HL-60/S4 (cell line): ENCODE measurements around the gene ADGB.

Experiments
- in situ Hi-C: fragments of 300-500 bp; cut with MboI; formaldehyde crosslinking; loops from 2 replicates; pipeline ENCODE4 v1.14.3; 2022; ENCODE audit warnings: low sequenced_read_pairs

ADGB gene

DNA sequence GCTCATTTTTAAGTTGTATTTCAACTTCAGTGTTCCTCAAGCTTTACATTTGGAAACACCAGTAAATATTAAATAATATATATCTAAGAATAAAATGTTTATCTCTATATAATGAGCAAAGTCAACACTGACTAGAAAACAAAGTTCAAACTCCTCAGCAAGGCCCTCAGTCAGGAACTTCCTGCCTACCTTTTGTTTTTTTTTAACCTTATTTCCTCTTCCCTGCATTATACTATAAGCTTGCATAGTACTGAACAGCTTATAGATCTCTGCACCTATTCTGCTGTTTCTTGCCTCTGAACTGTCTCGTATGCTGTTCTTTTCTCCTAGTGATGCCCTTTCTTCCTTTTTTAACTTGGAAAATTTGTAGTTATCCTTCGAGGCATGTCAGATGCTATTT lies 29.6 kb downstream of the ADGB start:
- in situ Hi-C loops: no loop called here

DNA sequence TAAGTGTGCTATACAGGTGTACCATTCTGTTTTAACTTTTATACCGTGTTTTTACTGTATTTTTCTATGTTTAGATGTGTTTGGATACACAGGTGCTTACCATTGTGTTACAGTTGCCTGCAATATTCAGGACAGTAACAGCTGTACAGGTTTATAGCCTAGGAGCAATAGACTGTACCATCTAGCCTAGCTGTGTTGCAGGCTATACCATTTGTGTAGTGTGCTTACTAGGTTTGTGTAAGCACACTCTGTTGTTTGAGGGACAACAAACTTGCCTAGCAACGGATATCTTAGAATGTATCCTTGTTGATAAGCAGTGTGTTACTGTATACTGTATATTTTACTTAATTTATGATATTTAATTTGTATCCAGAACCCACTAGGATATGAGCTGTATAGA lies 35.2 kb downstream of the ADGB start:
- in situ Hi-C loops: no loop called here

DNA sequence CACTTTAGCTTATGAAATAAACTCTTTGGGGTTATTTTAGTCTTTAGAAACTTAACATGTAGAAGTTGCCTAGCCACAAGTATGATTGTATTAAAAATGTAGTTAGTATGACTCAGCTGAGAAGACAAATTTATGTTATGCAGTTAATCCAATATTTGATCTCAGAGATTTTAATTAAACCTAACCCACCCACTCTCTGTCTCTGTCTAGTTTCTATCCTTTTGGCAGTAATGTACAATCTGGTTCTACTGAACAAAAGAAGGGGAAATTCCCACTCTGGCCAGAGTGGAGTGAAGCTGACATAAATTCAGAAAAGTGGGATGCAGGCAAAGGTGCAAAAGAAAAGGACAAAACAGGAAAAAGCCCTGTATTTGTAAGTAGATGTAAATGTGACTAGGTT lies 36.4 kb downstream of the ADGB start:
- in situ Hi-C loops: no loop called here

DNA sequence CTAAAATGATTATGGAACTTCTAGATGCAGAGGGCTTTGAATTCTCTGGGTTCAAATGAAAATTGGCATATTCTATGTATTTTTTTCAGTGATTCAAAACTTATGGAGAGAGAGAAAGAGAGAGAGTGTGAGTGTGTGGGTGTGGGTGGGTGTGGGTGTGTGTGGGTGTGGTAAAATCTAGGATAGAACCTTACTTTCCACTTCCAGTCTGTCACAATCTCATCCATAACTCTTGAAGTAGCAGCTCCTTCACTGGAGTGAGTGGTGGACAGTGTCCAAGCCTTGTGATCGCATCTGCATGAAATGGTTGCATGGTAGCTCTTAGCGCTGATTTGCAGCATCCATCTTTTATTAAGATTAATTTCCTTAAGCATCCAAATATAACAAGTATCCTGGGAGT lies 37.7 kb downstream of the ADGB start:
- in situ Hi-C loops: no loop called here

DNA sequence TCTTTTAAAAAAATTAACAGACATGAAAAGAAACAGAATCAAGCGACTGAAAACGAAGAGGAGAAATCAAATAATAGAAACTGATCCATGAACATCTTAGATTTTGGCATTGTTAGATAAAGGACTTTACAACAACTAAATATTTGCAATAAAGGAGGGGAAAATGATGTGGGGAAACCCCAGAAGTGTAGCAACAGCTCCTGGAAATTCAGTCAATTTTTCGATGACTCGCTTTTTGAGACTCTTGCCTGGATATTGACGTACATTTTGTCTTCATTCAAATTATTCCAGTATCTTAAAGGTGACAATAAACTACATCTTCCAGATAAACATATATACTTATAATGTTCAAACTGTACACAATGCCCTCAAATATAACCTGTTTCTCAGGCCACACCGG lies 44.1 kb downstream of the ADGB start:
- in situ Hi-C loops: no loop called here

DNA sequence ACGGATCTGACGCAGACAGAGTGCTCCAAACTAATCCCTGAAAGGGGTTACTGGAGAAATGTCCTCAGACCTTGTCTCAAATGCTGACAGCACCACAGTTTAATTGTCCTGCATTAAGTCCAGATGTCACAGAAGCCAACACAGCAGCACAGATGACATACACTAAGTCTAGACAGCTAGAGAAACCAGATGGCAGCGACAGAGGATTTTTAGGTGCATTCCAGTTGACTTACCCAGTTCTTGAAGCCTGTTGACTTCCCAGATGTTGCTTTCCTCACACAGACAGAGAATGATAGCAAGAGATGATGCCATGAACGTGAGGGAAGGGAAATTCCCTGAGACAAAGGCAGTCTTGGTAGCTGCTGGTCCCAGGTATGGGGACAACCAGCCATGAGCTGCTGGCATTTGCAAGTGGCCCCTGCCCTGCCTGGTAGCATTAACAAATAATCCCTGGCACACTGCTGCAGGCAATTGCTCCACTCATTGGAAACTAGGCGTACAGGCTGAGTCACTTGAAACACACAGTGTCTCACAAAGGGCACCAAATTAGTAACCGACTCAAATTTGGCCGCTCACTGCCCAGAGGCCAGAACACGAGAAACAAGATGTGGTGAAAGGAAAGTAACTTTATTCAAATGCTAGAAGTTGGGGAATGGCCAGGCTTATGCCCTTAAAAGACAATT lies 52.2 kb downstream of the ADGB start:
- in situ Hi-C loops: no loop called here

DNA sequence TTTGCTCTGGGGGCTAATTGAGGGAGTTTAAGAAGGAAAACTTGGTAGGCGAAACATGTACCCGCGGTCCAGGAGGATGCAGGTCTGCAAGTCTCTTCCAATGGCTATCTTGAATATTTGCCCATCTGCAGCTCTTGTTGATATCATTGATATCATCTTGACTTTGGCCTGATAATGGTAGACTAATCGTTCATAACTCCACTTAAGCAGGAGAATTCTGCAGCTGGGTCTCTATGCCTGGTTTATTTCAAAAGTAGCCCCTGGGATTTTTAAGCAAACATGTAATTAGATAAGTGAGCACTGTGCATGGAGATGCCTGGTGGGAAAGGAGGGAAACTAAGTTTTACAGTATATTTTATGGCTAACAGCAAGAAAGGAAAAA lies 52.7 kb downstream of the ADGB start:
- in situ Hi-C loops: no loop called here

DNA sequence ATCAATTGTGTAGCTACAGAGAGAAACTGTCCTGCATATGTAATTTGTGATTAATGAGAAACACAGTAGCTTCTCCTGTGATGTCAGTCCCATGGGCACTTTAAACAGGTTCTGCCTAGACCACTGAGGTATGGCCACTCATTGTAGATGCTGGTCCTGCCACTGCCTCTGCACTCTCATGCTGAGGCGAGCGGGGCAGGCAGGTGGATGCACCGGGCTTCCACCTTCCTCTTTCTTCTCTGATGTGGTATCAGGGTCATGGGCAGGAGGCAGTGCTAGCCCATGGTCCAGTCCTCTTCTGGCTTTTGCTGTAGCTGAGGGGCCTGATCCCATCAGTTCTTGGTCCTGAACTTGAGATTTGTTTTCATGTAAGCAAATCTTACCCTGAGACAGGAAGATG lies 58.7 kb downstream of the ADGB start:
- in situ Hi-C loops: no loop called here

DNA sequence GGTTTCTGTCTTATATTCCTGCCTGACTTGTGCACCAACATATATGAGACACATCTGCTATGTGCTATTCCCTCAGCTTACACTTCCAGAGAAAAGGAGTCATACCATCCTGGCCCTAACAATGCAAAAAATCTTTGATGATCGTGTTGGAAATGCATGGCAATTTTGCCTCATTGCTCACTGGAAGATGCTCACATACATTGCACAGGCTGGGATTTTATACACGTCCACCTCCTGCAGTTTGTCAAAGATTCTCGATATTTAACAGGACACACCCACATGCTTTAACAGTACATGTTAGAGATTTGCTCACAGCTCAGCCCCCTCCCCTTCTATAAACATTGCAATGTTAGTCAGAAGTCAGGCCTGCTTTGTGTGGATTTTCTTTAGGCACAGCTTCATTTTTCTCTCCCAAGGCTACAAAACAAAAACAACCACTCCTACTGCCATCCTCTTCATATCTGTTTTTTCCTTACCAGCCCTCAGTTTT lies 66.1 kb downstream of the ADGB start:
- in situ Hi-C loops: no loop called here

DNA sequence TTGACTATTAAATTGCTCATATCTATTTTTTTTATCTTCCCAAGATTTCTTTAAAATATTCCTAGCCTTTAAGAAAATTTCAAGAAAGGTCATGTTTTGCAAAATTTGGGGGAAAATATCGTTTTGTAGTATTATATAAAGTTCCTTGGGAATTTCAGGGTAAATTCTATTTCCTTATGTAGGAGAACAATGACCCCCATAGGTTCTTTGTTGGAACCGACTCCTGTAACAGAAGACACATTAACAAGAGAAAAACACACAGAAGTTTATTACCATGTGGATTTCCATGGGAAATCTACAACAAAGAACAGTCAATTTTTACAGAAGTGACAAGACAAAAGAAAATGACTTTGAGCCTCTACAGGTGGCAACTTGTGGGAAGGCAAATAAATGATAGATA lies 68.1 kb downstream of the ADGB start:
- in situ Hi-C loops: no loop called here

DNA sequence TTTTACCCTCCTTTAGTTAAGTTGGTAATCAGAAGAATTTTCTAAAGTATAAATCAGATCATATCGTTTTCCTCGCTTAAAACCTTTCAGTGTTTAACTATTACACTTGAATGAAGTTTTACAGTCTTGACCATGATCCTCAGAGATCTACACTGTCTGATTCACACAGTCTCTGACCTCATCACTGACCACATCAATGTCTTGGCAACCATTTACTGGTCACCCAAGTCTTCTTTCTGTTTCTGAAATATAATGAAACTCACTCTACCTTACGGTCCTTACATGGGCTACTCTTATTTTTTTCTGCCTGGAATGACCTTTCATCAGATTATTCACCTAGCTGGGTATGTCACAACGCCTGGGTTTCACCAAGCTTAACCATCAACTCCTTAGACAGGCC lies 71.4 kb downstream of the ADGB start:
- in situ Hi-C loops: no loop called here

DNA sequence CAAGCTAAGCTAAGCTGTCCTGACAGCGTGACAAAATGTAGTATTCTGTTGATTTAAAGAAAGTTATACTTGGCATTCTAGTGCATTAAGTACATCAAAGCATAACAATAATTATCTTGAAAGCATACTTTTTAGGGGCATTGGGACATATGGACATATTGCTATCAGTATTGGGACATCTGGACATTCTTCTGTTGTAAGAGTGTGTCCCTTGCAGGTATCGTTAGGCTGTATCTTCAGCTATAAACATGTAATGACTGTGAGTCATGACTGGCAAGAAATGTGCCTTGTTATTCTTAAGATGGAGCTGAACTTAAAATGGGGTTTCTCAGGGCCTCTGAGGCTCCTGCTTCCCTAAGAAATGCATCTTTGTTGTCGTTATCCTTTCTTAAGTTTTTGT lies 74.3 kb downstream of the ADGB start:
- in situ Hi-C loops: no loop called here

DNA sequence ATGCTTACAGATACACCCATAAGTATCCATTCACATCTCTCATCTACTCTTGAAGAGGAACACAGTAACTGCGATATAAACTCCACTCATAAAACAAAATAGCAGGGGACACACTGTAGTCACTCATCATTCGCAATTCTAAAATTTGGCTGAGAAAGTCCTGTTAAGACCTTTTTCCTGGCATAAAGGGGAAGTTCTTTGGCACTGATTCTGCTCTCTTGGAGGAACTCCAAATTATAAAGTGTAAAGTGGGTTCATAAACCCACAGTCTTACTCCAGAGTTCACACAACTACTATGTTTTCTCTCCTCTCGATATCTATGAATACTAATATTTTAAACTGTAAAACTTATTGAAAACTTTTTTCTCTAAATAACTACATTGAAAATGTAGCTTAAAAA lies 80.6 kb downstream of the ADGB start:
- in situ Hi-C loops: loop anchor here (25.0 kb wide), 1 partner anchor 742 kb away; no protein-coding TSS in a partner anchor

DNA sequence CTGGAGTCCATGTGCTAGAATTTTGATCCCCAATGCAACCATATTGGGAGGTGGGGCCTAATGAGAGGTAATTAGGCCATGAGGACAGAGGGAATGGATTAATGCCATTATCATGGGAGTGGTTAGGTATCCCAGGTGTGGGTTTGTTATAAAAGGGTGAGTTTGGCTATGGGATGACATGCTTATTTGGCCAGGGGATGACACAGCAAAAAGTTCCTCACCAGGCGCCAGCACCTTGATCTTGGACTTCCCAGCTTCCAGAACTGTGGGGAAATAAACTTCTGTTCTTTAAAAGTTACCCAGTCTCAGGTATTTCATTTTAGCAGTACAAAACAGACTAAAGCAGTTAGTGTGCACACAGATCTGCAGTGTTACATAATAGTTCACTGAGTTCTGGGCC lies 84.1 kb downstream of the ADGB start:
- in situ Hi-C loops: loop anchor here (25.0 kb wide), 1 partner anchor 746 kb away; no protein-coding TSS in a partner anchor

DNA sequence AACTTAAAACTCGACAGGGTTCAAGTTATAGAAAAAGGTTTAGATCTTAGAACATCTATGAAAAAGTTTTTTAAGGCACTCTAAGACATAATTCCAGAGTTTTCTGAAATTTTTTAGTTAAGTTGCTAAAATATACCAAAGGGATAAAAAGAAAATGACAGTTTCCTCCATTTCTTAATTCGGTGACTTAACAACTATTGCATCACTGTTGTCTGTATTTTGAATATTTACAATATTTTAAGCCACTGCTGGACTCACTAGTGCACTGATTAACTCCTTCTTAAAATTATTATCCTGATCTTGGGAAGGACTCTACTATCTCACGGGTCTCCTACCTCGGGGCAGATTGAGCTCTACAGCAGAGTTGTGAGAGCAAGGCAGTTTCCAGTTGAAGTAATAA lies 91.0 kb downstream of the ADGB start:
- in situ Hi-C loops: loop anchor here (10.0 to 25.0 kb wide), 2 partner anchors 145 to 753 kb away; partner anchors contain the start of gene RAB32

DNA sequence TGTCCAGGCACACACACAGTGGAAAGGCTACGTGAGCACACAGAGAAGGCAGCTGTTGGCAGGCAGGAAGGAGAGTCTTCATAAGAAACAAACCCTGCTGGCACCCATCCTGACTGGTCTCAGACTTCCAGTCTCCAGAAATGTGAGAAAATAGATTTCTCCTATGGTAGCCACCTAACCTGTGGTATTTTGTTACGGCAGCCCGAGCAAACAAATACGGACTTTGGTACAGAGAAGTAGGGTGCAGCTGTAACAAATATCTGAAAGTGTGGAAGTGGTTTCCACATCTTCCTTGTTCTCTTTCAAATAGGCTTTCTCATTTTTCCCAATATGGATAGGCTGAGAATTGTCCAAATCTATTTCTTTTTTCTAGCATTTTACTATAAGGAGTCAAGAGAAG lies 94.6 kb downstream of the ADGB start:
- in situ Hi-C loops: loop anchor here (10.0 to 25.0 kb wide), 2 partner anchors 149 to 756 kb away; partner anchors contain the start of gene RAB32

DNA sequence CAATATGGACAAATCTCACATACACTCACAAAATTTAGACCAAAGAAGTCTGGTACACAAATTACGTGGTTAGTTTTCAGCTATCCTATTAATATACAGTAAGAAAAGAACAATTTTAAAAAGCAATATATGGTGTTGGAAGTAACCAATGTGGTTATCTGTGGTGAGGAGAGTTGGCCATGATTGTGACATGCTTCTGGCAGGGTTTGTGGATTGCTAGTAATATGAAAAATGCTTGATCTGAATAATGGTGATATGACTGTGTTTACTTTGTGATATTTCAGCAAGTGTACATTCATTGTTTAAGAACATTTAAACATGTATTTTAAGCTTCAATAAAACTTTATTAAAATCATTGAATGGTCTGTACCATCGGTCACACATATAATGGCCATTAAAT lies 99.1 kb downstream of the ADGB start:
- in situ Hi-C loops: loop anchor here (10.0 to 25.0 kb wide), 2 partner anchors 153 to 761 kb away; partner anchors contain the start of gene RAB32

DNA sequence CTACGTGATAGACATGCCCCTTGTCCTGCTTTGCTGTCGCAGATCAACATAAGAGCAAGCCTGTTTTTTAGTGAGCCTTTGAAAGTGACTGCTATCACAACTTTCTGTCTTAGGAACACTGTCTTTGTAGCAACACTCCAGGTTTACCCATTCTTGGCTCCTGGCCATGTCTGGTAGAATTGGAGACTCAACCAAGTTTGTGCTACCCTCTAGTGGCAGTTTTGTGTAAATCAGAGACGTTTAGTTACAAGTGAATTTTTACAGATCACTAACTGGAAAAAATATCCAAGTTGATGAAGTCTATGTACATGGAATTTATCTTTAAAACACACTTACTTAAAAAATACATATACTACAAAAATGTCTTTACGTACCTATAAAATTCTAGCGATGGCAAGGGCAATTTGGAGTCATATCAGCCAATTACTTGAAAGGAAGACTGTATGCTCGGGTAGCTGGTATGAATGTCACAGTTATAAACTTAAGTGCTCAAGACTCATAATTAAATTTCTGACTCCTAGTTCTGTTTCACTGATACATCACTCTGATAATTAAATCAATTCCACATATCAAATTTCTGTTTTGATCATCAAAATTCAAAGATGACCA lies 101.4 kb downstream of the ADGB start:
- in situ Hi-C loops: no loop called here

DNA sequence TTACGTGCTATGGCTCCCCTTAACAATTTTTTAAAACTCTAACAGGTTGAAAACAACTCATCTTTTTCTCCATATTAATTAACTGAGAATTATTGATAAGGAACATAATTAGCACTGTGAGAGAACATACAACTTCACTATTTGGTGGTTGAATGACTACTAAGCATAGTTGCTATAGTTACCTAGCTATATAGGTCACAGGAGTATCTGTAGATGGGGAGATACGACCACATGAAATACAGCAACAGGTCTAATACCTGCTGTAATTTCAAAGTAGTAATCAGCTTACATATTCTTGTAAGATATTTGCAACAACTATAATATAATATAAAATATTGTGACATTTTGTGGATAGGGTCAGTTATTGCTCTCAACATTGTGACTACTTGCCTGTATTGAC lies 102.9 kb downstream of the ADGB start:
- in situ Hi-C loops: no loop called here

DNA sequence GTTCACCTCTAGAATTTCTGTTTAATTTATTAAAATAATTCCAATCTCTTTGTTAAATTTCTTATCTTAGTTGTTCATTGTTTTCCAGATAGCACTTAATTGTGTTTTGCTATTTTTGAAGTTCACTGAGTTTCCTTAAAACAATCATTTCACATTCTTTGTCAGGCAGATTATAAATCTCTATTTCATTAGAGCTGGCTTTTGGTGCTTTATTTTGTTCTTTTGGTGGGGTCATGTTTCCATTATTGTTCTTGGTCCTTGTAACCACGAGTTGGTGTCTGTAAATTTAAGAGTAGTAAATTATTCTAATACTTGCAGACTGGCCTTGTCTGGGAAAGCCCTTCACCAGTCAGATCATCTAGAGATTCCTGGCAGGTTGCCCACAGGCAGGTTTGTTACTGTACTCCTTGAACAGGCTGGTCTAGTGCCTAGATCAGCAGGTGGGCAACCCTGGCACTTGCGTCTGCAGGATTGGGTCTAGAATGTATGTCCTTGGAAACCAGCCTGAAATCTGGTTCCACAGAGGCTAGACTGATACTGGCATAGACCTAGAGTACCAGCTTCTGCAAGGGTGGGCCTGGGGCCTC lies 110.4 kb downstream of the ADGB start:
- in situ Hi-C loops: no loop called here

DNA sequence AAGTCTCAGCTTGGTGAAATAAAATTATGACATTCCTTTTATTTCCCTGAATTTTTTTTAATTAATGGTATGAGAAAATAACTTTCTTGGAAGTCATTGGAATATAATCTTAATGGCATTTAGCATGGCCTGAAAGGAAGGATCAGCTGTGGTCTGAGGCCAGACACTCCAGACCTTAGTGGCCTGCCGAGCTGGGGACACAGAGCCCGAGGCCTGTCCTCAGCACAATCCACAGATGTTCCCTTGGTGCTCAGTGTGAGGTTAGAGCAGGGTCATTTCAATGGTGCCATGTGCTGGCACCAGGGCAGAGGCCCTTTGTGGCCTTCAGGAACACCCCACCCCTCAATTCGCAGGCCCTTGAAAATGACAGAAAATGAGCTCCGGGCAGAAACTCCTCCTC lies 120.6 kb downstream of the ADGB start:
- in situ Hi-C loops: no loop called here

DNA sequence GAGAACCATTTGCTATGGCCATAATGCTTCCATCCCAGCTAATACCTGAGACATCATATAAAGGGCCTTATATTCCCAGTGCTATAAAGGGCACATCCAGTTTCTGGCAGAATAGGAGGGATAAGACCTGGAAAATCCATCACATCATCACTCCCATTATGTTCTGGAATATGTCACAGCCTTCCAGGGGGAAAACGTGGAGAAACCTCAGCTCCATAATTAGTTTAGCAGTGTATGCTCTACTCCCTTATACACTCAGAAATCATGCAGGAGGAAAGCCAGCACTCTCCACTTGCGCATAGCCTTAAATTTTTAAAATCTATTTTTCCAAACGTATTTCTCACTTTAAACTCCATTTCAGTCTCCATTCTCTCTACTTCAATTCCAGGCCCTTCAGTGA lies 140.9 kb downstream of the ADGB start:
- in situ Hi-C loops: no loop called here
